ENCODE results near the gene ATP8A2.
"Not testable (repeated sequence)": the region's sequence is repeated elsewhere in the genome, so short reads cannot be mapped to it uniquely, and the experiment has no call there.

Gene ATP8A2

DNA sequence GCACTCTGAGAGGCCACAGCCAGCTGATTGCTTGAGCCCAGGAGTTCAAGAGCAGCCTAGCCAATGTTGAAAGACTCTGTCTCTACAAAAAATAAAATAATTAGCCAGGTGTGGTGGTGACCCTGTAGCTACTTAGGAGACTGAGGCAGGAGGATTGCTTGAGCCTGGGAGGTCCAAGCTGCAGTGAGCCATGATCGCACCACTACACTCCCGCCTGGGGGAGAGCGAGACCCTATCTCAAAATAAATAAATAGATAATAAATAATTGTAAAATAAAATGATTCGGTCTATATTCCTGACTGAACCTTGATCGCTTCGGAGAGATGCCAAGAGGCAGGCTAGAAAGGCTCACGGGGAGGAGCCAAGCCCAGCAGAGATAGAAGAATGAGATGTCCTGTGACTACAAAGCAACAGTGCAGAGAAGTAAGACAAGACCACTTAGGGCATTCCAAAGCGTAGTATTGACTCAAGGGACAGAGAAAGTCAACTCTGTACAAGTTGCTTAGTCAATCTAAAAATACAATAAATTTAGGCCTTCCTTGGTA, 667.2 kb downstream of the ATP8A2 start:
- no peak for DNase-seq (ENCODE audit: low spot score)

DNA sequence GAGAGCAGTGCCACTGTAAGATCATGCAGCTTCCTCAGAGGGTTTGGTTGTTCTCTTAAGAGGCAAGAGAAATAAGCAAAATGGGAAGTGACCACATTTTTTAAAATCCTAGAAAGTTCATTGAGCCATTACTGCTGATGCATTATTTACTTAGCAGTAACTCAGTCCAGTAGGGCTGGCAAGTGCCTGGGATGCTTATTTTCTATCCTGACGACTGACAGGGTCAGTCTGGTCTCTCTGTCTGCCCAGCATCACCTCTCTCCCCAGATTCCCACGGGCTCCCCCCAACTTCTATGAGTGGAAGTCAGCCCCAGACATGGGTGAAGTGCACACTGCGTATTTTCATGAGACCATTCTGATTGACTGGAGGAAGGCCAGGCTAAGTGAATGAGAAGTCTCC, 669.7 kb downstream of the ATP8A2 start:
- no peak for DNase-seq (ENCODE audit: low spot score)

DNA sequence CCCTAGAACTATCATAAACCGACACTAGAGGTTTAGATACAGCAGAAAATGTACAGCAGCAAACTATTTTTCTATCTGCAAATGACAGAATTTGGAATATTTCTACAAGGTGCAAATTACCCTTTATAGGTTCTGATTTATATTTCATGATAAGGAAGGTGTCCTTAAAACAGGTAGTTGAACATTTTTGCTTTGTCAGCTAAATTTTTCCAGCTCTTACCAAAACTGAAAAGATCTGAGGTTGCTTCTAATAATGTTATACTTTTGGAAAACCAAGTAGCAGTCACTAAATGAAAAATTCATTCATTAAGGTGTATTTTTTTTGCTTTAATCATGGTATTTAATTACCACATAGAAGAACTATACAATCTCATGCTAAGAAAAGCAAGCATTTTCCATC, 671.0 kb downstream of the ATP8A2 start:
- DNase-seq (ENCODE audit: low spot score): no peak

DNA sequence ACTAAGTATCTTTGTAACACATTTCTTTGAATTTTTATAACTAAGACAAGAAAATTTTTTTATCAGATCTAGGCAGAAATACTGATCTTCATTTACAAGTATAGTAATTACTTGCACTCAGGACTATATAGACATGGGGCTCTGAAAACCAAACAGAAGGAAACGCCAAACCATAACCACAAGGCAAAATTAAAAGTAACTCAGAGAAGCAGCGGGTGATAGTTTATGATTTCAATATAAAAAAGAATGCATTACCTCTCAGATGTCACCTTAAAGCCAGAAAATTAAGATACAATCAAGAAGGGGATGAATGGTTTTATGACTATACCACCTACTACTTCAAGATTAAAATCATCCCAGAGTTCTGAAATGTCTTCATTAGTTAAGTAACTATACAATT, 673.4 kb downstream of the ATP8A2 start:
- DNase-seq (ENCODE audit: low spot score): no peak

DNA sequence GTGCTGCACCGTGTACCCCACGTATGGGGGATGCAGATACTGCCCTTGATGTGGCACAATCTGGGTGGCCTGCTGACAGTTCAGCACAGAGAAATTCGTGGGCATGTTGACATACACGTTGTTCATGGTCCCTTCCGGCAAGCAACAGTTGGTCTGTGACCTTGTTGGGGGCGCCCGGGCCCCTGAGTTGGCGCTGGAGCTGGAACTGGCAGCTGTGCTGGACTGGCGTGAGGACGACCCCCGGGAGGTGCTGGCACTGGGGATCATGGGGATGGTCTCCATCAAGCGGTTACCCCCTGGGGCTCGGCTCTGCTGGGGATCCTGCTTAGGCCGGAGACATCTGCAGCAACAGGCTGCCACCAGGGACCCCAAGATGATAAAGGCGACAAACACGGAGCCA, 674.9 kb downstream of the ATP8A2 start:
- no peak for DNase-seq (ENCODE audit: low spot score)

DNA sequence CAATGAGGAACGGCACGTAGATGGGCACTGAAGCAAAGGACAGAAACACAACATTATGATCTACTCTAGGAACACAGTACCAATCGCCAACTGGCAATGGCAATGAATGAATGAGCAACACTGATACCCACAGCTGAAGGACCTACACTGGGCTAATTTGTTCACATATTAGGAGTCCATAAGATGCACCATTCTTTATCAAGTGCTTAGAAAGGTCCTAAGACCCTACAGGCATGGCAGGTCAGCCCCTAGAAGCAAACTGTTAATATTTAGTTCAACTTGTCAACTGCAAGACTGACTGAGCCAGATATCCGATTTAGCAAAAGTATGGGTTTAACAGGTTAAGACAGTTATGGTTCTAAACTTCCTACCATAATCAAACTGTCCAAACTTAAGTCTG, 675.3 kb downstream of the ATP8A2 start:
- DNase-seq (ENCODE audit: low spot score): no peak

DNA sequence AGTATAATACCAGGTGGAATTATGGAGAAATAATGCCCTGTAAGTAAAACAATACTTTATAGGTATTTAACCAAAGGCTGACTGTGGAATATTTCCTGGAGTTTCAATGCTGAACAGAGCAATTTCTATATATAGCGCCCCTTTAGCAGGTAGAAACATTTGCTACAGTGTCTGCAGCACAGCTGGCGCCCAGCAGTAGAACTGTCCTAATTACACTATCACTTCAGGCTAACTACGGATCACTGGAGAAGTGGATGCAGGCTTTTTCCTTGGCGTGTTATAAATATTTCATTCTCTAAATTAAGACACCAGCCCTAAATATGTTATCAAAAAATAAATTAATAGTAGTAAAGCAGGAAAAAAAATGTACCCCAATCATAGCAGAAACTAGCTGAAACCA, 677.0 kb downstream of the ATP8A2 start:
- no peak for DNase-seq (ENCODE audit: low spot score)

DNA sequence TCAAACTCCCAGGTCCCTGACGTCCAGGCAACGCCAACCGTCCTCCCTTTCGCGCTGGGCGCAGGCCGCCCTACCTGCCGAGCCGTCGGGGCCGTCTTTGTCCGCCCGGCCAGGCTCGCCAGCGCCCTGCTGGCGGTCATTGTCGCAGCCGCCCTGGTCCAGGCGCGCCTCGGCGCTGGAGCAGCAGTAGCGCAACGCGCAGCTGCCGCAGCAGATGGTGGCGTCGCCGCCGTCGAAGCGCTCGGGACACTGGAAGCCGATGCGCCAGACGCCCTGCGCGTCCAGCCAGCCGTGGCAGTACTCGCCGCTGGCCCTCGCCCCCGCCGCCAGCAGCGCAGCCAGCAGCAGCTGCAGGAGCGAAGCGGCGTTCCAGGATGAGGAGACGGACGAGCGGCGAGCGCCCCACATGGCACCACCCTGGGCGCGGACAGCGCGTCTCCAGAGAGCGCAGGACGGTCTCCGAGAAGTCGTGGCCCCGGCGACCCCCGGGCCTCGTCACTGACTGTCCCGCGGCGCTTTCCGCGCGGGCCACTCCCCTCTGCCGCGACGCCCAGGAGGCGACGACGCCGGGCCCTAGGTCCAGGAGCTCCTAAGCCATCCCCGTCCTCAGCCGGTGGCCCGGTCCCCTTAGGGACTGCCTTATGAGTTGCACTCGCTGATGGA, 678.9 kb downstream of the ATP8A2 start:
- no peak for DNase-seq (ENCODE audit: low spot score)

DNA sequence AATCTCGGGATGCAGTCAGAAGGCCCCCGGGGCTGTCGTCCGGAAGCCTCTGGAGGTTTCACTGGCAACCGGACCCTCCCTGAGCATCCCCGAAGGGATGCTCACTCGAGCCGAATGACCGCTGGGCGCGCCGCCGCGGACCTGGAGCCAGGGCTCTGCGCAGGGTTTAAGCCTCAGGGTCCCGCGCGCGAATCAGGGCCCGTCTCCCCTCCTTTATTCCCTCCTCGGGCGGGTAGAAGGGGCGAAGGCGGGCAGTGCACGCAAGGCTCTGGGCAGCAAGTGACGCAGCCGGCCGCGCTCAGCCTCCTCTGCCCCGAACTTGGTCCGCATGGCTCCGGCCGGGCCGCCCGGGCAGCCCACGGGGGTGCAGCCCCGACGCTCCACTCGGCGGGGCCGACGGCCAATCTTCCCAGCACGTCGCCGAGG, 679.5 kb downstream of the ATP8A2 start:
- DNase-seq (ENCODE audit: low spot score): no peak

DNA sequence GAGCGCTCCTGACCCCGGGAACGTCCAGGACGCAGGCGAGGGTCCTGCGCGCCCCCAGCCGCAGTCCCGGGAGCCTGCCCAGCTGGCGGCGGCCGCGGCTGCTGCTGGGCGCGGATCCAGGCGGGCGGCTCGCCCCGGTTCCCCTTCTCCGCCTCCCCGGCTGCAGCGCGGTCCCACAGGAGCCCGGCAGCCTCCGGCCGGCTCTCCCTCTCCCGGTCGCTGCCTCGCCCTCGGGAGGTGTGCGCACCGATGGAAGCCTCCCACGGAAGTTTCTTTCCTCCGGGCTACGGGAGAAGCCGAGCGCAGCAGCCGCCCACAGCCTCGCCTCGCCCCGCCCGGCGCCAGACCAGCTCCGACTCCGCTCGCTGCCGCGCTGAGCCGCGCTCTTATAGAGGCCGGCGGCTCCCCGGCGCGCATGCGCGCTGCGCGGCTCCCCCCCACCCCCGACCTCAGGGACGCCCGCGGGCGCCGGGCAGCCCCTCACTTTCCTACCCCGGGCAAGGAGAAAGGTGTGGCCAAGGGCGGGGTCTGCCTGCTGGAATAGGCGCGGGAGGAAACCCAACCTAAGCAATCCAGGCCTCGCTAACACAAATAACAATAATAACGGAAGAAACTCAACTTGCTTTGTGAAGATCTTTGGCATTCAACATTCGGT, 680.0 kb downstream of the ATP8A2 start, which contains the start of gene SHISA2:
SHISA2 (minus strand) TSS at position 360 of the 655 bp plus-strand sequence. CDS start 1,041 bp downstream, outside the sequence.
- DNase-seq (ENCODE audit: low spot score): peak; percentile 29

DNA sequence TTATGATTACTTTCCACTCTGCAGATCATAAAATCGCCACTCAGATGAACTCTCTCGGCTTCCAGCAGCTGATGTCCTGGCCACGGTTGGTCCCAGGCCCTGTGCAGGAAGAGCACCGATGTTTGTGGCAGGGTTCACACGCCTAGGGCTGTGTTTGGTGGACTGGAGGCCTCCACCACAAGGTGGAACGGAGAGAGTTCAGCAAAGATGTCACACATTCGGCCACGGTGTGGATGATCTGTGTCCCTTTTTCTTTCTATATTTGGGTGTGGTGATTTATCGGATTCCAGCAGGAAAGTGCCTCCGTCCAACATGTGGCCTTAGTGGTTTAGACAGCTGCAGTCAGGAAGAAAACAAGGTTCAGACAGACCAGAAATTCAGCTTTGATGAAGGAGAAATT, 680.6 kb downstream of the ATP8A2 start:
- no peak for DNase-seq (ENCODE audit: low spot score)

DNA sequence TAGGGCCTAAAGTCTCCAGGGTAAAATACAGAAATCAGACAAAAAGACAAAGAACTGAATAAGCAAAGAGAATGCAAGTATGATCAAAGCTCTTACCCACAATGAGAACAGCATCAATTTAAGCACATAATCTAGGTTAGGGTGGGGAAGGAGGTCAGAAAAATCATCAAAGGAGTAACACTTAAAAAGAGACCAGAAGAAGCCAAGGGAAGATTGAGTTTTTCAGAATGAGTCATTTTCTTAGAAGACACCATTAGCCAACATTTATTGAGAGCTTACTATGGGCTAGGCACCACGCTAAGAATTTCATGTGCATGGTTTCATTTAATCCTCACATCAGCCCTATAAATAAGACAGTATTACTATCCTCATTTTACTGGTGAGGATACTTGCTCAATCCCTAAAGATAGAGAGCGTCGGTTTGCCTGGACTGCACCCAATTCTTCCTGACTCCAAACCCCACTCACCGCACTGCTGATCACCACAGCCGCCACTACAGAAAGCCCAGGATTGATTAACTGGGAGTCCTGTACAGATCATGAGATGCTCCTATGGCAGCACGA, 681.7 kb downstream of the ATP8A2 start:
- no peak for DNase-seq (ENCODE audit: low spot score)

DNA sequence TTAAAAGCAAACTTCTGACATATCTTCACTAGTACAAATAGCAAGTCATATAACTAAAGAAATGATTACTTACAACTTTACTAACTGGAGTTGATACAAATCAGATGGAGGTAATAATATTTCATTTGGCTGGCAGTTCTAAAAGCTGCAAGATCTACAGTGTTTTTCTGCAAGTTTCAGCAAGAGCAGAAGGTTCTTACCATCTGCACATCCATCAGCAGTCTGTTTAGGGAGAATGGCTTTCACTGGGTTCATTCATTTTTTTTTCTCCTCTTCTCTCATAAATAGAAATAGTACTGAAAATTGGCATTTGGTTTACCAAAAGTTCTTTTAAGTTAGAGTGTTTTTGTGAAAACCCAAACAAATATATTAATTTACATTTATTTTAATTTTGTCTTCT, 683.1 kb downstream of the ATP8A2 start:
- no peak for DNase-seq (ENCODE audit: low spot score)

DNA sequence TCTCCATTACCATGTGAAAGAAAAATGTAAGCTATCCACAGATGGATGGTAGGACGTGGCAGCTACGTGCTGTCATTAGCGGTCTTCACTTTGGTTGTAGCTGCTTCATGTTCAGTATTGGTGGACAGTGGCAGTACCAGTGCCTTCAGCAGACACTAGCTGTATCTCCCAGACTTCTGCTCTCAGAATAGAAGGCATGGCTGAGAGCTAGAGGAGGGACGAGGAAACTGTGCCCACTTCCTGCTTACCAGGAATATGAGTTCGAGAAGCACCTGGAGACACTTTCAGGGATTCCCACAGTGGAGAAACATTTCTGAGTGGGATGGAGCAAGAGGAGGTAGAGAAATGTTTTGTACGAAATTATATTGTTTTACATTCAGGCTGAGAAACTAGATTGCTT, 686.9 kb downstream of the ATP8A2 start:
- DNase-seq (ENCODE audit: low spot score): no peak

DNA sequence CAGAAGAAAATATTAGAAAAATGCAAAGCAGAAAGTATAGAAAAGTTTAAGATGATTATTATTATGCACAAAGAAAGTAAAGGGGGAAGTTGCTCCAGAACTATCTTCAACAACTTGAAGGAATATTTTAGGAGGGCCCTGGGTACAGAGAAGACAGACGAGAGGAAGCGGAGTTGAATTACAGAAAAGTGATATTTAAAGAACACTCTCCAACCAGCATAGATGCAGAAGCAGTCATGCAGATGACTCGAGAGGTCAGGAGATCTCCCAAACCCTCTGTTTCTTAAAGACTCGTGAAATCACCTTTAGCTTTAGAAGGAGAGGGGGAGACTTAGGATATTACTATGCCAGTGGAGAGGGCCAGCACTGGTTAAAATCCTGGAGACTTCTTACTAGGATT, 688.6 kb downstream of the ATP8A2 start:
- no peak for DNase-seq (ENCODE audit: low spot score)

DNA sequence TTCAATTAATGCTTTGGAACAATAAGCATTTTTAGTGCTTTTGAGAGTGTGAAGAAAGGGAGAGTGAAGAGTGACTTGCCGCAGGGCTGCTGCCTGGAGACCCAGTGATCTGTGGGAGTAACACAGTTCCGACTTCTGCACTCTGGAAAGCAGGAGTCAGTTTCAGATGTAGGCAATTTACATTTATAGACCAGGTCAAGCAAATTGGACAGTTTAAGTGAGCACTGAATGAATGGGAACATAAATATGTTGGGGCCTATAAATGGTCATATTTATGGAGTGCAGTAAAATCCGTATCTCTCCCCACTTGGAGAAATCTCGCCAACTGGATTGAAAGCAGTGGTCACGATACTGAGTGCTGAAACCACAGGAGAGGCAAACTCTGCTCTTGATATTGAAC, 689.5 kb downstream of the ATP8A2 start:
- DNase-seq (ENCODE audit: low spot score): no peak

DNA sequence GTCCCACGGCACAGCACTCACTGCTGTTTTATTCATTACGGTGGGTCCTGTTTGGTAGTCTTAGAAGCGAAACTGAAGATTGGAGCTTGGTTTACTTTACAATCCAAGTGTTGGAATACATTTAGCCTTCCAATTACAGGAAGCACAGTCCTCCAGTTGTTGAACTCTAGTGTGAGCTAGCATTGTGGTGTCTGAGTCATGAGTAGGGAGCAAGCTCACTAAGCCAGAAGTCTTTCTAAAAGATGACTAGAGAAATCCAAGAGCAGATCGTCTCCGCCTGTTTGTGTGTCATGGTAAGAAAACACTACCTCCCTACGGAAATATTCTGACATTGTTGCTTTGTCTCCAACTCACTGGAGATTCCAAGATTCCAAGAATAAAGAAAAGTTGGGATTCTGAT, 690.2 kb downstream of the ATP8A2 start:
- no peak for DNase-seq (ENCODE audit: low spot score)

DNA sequence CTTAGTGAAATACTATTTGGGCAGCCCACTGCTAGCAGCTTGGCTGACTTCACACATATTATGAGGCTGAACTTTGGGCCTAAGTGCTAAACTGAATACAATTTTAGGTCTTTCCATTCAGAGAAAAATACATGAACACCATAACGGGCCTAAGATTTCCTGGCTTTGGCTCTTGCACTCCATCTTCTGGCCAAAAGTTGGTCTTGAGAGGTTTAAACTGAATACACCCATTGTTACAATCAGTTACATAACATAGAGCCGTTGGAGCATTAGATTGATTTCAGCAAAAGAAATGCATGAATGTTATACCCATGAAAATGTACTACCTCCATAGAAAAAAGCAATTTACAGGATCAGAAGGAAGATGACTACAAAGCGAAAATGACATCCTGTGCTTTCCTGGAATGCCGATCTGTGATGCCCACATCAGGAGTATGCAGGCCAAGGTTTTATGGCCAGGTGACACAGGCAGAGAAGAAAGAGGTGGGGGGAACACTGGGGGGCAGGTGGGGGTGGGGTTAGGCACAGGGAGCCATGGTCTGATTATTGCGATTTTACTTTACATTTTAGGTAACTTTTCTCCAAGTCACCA, 691.2 kb downstream of the ATP8A2 start:
- peak; percentile 47 for DNase-seq (ENCODE audit: low spot score)

DNA sequence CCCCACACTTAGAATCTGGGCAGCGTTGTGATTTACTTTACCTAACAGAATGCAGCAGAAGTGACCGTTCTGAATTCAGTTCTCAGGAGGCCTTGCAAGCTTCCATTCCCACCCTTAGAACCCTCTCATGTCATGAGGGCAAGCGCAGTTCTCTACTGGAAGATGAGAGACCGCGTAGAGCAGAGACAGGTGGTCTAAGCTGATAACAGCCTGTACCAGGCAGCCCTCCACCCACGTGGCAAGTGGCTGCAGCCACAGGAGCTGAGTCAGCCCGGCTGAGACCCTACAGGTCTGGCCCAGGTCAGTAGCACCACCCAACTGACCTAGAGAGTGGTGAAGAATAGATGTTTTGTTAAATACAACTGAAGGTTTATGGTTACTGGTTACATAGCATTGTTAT, 694.7 kb downstream of the ATP8A2 start:
- DNase-seq (ENCODE audit: low spot score): not testable (repeated sequence)

DNA sequence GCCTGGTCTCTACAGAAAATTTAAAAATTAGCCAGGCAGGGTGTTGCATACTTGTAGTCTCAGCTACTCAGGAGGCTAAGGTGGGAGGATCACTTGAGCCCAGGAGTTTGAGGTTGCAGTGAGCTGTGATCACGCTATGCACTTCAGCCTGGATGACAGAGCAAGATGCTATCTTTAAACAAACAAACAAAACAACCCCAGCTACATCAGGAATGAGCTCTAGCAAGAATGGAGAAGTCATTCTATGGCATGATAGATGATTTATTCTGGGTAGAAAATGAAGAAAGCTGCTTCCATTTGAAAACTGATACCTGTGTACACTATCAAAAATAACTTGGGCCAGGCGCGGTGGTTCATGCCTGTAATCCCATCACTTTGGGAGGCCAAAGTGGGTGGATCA, 695.8 kb downstream of the ATP8A2 start:
- DNase-seq (ENCODE audit: low spot score): no peak

DNA sequence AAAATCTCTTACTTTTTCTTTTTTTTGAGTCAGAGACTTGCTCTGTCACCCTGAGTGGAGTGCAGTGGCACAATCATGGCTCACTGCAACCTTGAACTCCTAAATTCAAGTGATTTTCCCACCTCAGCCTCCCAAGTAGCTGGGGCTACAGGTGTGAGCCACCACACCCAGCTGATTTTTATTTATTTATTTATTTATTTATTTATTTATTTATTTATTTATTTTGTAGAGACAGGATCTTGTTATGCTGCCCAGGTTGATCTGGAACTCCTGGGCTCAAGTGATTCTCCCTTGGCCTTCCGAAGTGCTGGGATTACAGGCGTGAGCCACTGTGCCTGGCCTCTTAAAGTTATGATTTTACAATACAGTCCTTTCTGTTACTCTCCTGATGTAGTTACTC, 696.6 kb downstream of the ATP8A2 start:
- not testable (repeated sequence) for DNase-seq (ENCODE audit: low spot score)

DNA sequence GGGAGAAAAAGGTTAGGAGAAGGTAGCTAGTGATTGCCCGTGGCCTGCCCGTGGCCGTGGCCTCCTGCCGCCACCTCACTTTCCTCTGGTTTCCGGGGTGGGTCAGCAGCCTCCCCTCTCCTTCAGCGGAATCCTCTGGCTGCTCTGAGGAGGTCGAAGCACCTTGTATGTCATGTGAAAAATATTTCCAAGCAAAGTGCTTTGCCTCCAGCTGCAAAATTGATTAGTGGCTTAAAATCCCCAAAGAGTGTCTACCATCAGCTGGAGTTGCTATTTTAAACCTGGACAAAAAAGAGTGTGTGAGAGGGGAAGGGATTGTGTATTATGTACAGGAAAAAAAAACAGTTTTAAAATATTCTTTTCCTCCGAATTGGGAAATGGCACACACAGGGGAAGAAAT, 697.9 kb downstream of the ATP8A2 start:
- DNase-seq (ENCODE audit: low spot score): not testable (repeated sequence)

DNA sequence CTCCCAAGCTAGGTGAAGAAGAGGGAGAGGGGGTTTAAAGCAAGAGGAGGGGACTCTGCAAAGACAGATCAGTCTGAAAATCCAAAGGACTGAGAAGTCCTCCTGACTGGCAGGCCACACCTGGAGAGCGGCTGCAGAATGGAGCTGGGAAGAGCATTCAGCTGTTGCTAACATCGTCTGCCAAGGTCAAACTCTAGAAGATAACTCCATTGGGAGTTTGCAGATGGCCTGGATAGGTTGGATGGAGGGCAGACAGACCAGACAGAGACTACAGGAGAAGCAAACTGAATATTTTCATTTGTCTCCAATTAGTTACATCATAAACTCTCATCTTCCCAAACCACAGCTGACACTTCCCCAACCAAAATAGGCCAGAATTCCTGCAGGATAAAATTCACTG, 699.9 kb downstream of the ATP8A2 start:
- DNase-seq (ENCODE audit: low spot score): no peak
